T-cell (primary cell): ENCODE measurements around the gene SYPL1. TPM values are rescaled to one million over a fixed set of nuclear protein-coding genes. Genes with fewer than 3 reads are reported as not detected.

Experiments used
- ATAC-seq, 4 experiments: fragments of 200-7000 bp in 3 of 4; fragments of 150-1000 bp in 1 of 4; cut with Tn5 transposase; replicated peaks in 1 of 4; 1 replicate in 3 of 4; 2 replicates in 1 of 4; pipeline ENCODE4 v1.10.0; 2021; ENCODE audit warnings: moderate library complexity in 3 of 4, mild to moderate bottlenecking in 2 of 4, moderate number of reproducible peaks in 1 of 4
- CTCF ChIA-PET, 2 donors: fragments of 300-600 bp; sonication (Branson Sonifier 250); formaldehyde crosslinking; loops; one replicate each; lab custom pipeline; 2022; ENCODE audit warnings: antibody characterized with exemption in 2 of 2; lab: Charles Lee
- POLR2A ChIA-PET, 2 donors: fragments of 300-600 bp; sonication (Branson Sonifier 250); formaldehyde crosslinking; loops; one replicate each; lab custom pipeline; 2022; ENCODE audit warnings: antibody characterized with exemption in 2 of 2; lab: Charles Lee
- DNase-seq, 35 experiments: peaks; one replicate each; pipeline versions ENCODE4 v3.0.0 to v3.0.0-alpha.2; 2013 to 2023
- H3K27ac ChIP-seq: one replicate; pipeline ENCODE4 v1.5.1; 2013; ENCODE audit warnings: low read length
- H3K27me3 ChIP-seq, 2 experiments: replicated peaks in 1 of 2; 1 replicate in 1 of 2; 2 replicates in 1 of 2; pipeline versions ENCODE4 v1.6.1 to v1.7.0; 2013; ENCODE audit warnings: low read length in 1 of 2, mixed read lengths in 1 of 2; ENCODE audit not compliant: control insufficient read depth in 2 of 2, insufficient read depth in 2 of 2; ENCODE audit errors: extremely low read depth in 1 of 2
- H3K36me3 ChIP-seq, 2 donors: 1 replicate in 1 of 2; 2 replicates in 1 of 2; pipeline versions ENCODE4 v1.6.1 to v1.7.0; 2013; ENCODE audit warnings: low read length in 1 of 2; ENCODE audit not compliant: control insufficient read depth in 2 of 2, insufficient read depth in 1 of 2; ENCODE audit errors: extremely low read depth in 1 of 2
- H3K4me1 ChIP-seq, 2 experiments: 1 replicate in 1 of 2; 2 replicates in 1 of 2; pipeline versions ENCODE4 v1.6.1 to v1.7.0; 2013; ENCODE audit warnings: low read length in 2 of 2, mixed read lengths in 1 of 2; ENCODE audit not compliant: insufficient read depth in 2 of 2, control insufficient read depth in 1 of 2; ENCODE audit errors: extremely low read depth in 1 of 2
- H3K4me3 ChIP-seq, 2 donors: 1 replicate in 1 of 2; 2 replicates in 1 of 2; pipeline versions ENCODE4 v1.5.1 to v1.7.0; 2013; ENCODE audit warnings: mild to moderate bottlenecking in 2 of 2, low read length in 1 of 2, moderate library complexity in 1 of 2; ENCODE audit not compliant: control insufficient read depth in 1 of 2; ENCODE audit errors: extremely low read depth in 1 of 2
- H3K9me3 ChIP-seq: 2 replicates; pipeline ENCODE4 v1.7.0; 2013
- H3K27ac Mint-ChIP-seq, 2 donors: one replicate each; pipeline ENCODE4 v1.8.0; 2020 to 2021; ENCODE audit warnings: mild to moderate bottlenecking in 2 of 2, mixed read lengths in 2 of 2
- H3K27me3 Mint-ChIP-seq, 2 donors: one replicate each; pipeline ENCODE4 v1.8.0; 2021 to 2022; ENCODE audit warnings: mixed read lengths in 2 of 2
- H3K36me3 Mint-ChIP-seq: one replicate; pipeline ENCODE4 v1.8.0; 2021; ENCODE audit warnings: mixed read lengths
- H3K4me1 Mint-ChIP-seq, 3 donors: one replicate each; pipeline ENCODE4 v1.8.0; 2020 to 2022; ENCODE audit warnings: mixed read lengths in 3 of 3, mild to moderate bottlenecking in 1 of 3
- H3K4me3 Mint-ChIP-seq, 3 donors: one replicate each; pipeline ENCODE4 v1.8.0; 2020 to 2022; ENCODE audit warnings: mild to moderate bottlenecking in 3 of 3, mixed read lengths in 3 of 3, moderate library complexity in 3 of 3
- H3K9me3 Mint-ChIP-seq, 3 donors: one replicate each; pipeline ENCODE4 v1.8.0; 2020 to 2022; ENCODE audit warnings: mixed read lengths in 3 of 3
- WGBS: methylation state at CpG from one replicate; pipeline ENCODE4 v1.1.5; 2013; ENCODE audit warnings: missing lambda C conversion rate; ENCODE audit not compliant: insufficient coverage; 5-methylcytosine and 5-hydroxymethylcytosine counted together
- total RNA-seq, 35 experiments: library from RNA in 6 of 35; stranded (reverse) in 6 of 35; fragments of 120-200 nt in 1 of 35; gene quantifications; one replicate each; pipeline versions ENCODE4 v1.2.1 to v1.2.4 and lab custom pipeline; 2013 to 2026

SYPL1 gene
- total RNA-seq, 5 donors from 2014 or later (not counting 1 experiment from before 2014, with no cell fraction given): 36.5 to 44.7 (median 42.6) TPM

DNA sequence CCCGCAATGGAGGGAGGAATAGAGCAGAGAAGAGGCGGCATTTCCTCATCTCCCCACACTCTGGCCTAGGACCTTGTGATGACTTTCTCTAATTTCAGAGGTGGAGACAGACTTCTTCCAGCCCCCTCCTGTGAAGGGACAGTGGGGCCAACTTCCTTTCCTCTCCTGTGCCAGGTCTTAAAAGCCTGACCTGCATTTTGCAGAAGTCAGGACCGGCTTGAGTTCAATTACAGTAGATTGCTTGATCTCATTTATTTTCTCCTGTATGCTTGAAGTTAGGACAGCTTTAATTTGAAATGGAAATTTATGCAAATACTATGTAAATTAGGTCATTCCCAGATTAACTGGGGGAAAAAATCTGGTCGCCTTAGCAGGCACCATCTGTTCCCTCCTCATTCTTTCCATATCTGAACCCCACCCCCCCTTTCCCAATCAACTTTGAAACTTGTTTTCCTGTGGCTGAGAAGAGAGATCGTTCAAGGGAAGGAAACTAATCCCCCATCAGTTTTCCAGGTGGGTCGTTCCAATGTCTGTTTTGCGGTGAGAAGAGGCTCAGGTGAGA lies 57.1 kb downstream of the SYPL1 start:
- no CpG with 5 or more reads among the region's 7 CpGs for WGBS
- Mint-ChIP-seq H3K4me1 (peaks cover 16 to 28% (median 19%) of the 10 kb centered on the region in 3 donors), H3K27me3 (no peaks in the 10 kb centered on the region), H3K9me3 (no peaks in the 10 kb centered on the region), H3K27ac (no peak overlapping the region), H3K4me3 (no peak overlapping the region), H3K36me3 (no peaks in the 10 kb centered on the region)
- ChIA-PET CTCF (interaction anchor here (0.9 to 4.9 kb wide), 4 partner anchors 17 to 106 kb away, joined by 4 to 67 read pairs (median 32); no protein-coding TSS in a partner anchor), POLR2A (no interaction called here)
- Histone ChIP-seq H3K36me3 (no peaks in the 10 kb centered on the region), H3K4me1 (peaks cover 0 to 19% of the 10 kb centered on the region in 2 experiments), H3K27me3 (peaks cover 0 to 7% of the 10 kb centered on the region in 2 experiments), H3K9me3 (no peaks in the 10 kb centered on the region), H3K4me3 (no peak overlapping the region), H3K27ac (no peak overlapping the region)
- no peak for DNase-seq
- ATAC-seq: no peak

- no peak overlapping the region for H3K4me3 Mint-ChIP-seq
- no peak overlapping the region for H3K27ac Mint-ChIP-seq
- ChIA-PET CTCF (interaction anchor here in 1 of 2 donors (0.9 to 4.9 kb wide), 3 partner anchors 17 to 107 kb away, joined by 4 to 67 read pairs (median 4); no protein-coding TSS in a partner anchor), POLR2A (no interaction called here)
- no peaks in the 10 kb centered on the region for H3K36me3 Mint-ChIP-seq
- H3K27me3 Mint-ChIP-seq: no peaks in the 10 kb centered on the region
- DNase-seq: no peak
- Histone ChIP-seq H3K4me1 (peaks cover 0 to 19% of the 10 kb centered on the region in 2 experiments), H3K27me3 (peaks cover 0 to 7% of the 10 kb centered on the region in 2 experiments), H3K27ac (no peak overlapping the region), H3K9me3 (no peaks in the 10 kb centered on the region), H3K36me3 (no peaks in the 10 kb centered on the region), H3K4me3 (no peak overlapping the region)
- ATAC-seq: no peak
- peaks cover 16 to 27% (median 19%) of the 10 kb centered on the region in 3 donors for H3K4me1 Mint-ChIP-seq
- no peaks in the 10 kb centered on the region for H3K9me3 Mint-ChIP-seq
- WGBS: 89% methylated on average over 3 of the region's 11 CpGs
Measured at GRCh38 chr7:106054156-106054910, 57.8 kb downstream of the SYPL1 start.

GRCh38 chr7:106053109-106053508 lies 59.0 kb downstream of the SYPL1 start:
- no peak overlapping the region for H3K27ac Mint-ChIP-seq
- H3K27ac ChIP-seq: no peak overlapping the region
- no peaks in the 10 kb centered on the region for H3K27me3 Mint-ChIP-seq
- peaks cover 0 to 12% of the 10 kb centered on the region in 2 experiments for H3K4me1 ChIP-seq
- H3K36me3 ChIP-seq: no peaks in the 10 kb centered on the region
- H3K4me3 Mint-ChIP-seq: no peak overlapping the region
- H3K4me3 ChIP-seq: no peak overlapping the region
- H3K36me3 Mint-ChIP-seq: no peaks in the 10 kb centered on the region
- ChIA-PET CTCF (interaction anchor here in 1 of 2 donors (1.2 kb wide), 1 partner anchor 19 kb away, joined by 3 read pairs; no protein-coding TSS in a partner anchor), POLR2A (no interaction called here)
- H3K9me3 Mint-ChIP-seq: no peaks in the 10 kb centered on the region
- peaks cover 14 to 15% (median 14%) of the 10 kb centered on the region in 3 donors for H3K4me1 Mint-ChIP-seq
- 77% methylated on average over 4 of the region's 5 CpGs for WGBS
- ATAC-seq (no peak), DNase-seq (no peak)
- H3K27me3 ChIP-seq: peaks cover 0 to 7% of the 10 kb centered on the region in 2 experiments
- no peaks in the 10 kb centered on the region for H3K9me3 ChIP-seq

GRCh38 chr7:106052681-106053080 lies 59.4 kb downstream of the SYPL1 start:
- WGBS: 83% methylated on average over 1 of the region's 2 CpGs
- ATAC-seq: no peak
- peaks cover 0 to 7% of the 10 kb centered on the region in 2 experiments for H3K27me3 ChIP-seq

GRCh38 chr7:106050746-106051117 lies 61.4 kb downstream of the SYPL1 start:
- 75% methylated on average over 3 of the region's 5 CpGs for WGBS
- Mint-ChIP-seq H3K36me3 (no peaks in the 10 kb centered on the region), H3K27me3 (no peaks in the 10 kb centered on the region), H3K4me1 (no peaks in the 10 kb centered on the region), H3K27ac (no peak overlapping the region), H3K4me3 (no peak overlapping the region), H3K9me3 (no peaks in the 10 kb centered on the region)
- Histone ChIP-seq H3K27ac (no peak overlapping the region), H3K27me3 (peaks cover 0 to 7% of the 10 kb centered on the region in 2 experiments), H3K4me1 (no peaks in the 10 kb centered on the region), H3K36me3 (no peaks in the 10 kb centered on the region), H3K9me3 (no peaks in the 10 kb centered on the region), H3K4me3 (no peak overlapping the region)
- CTCF ChIA-PET: interaction anchor here (0.6 to 1.3 kb wide), 4 partner anchors 16 to 111 kb away, joined by 3 to 4 read pairs (median 3); no protein-coding TSS in a partner anchor
- DNase-seq (no peak), ATAC-seq (no peak)
- POLR2A ChIA-PET: no interaction called here

More at GRCh38 chr7:106052681-106053080, 59.4 kb downstream of the SYPL1 start:
- no peaks in the 10 kb centered on the region for H3K27me3 Mint-ChIP-seq
- no peak for DNase-seq
- no peak overlapping the region for H3K27ac Mint-ChIP-seq
- H3K9me3 Mint-ChIP-seq: no peaks in the 10 kb centered on the region
- CTCF ChIA-PET: interaction anchor here (1.1 to 1.2 kb wide), 2 partner anchors 19 kb away, joined by 3 read pairs; no protein-coding TSS in a partner anchor
- no peaks in the 10 kb centered on the region for H3K9me3 ChIP-seq
- POLR2A ChIA-PET: no interaction called here
- no peak overlapping the region for H3K4me3 ChIP-seq
- H3K36me3 ChIP-seq: no peaks in the 10 kb centered on the region
- no peak overlapping the region for H3K4me3 Mint-ChIP-seq
- no peak overlapping the region for H3K27ac ChIP-seq
- H3K36me3 Mint-ChIP-seq: no peaks in the 10 kb centered on the region
- H3K4me1 ChIP-seq: peaks cover 0 to 8% of the 10 kb centered on the region in 2 experiments
- peaks cover 9 to 11% (median 10%) of the 10 kb centered on the region in 3 donors for H3K4me1 Mint-ChIP-seq

DNA sequence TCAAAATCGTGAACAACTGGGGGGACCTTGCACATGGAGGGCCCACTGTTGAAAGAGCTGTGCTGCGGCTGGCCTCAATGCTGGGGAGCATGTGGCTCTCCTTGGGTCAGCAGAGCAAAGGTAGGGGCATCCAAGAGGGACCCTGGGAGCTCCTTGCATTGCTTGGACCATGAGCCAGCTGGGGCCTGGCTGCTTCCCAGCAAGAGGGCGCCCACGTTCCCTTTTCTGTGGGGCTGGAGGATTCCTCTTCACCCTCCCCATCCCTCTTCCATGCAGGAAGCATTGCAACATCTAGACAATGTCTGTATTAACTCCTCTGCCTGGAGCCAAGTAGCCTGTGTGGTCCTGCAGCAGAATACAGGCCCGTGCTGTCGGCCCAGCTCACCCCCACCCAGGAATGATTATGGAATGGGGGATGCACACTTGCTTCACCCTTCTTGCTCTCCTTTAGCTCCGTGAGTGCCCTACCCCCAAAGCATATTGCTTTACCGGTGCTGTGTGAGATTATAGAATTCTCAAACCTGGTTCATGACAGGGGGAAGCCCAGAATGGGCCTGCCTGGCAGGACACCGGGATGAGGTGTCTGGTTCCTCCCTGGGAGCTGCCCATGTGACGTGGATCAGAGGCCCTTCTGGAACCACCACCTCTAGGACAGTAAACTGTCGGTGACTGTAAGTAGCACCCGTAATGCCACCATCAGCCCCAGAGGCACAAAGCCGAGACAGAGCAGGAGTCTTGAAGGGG lies 61.9 kb downstream of the SYPL1 start:
- Histone ChIP-seq H3K9me3 (no peaks in the 10 kb centered on the region), H3K27me3 (peaks cover 0 to 7% of the 10 kb centered on the region in 2 experiments), H3K27ac (no peak overlapping the region), H3K4me1 (no peaks in the 10 kb centered on the region), H3K4me3 (no peak overlapping the region), H3K36me3 (no peaks in the 10 kb centered on the region)
- Mint-ChIP-seq H3K27me3 (no peaks in the 10 kb centered on the region), H3K36me3 (no peaks in the 10 kb centered on the region), H3K4me1 (no peaks in the 10 kb centered on the region), H3K9me3 (no peaks in the 10 kb centered on the region), H3K4me3 (no peak overlapping the region), H3K27ac (no peak overlapping the region)
- WGBS: 89% methylated on average over 6 of the region's 13 CpGs
- CTCF ChIA-PET: interaction anchor here (1.0 to 1.3 kb wide), 3 partner anchors 16 to 104 kb away, joined by 3 read pairs; no protein-coding TSS in a partner anchor
- POLR2A ChIA-PET: no interaction called here
- ATAC-seq: no peak
- no peak for DNase-seq
